D341Med (cell line): Measurements from ENCODE around the gene ASCC3.

Experiments
- DNase-seq: peaks from one replicate; pipeline ENCODE4 v3.0.0; 2012; ENCODE audit warnings: low spot score

The ASCC3 gene

GRCh38 chr6:100575921-100576320 lies 305.2 kb downstream of the ASCC3 start:
- DNase-seq = peak; percentile 52

- peak; percentile 72 for DNase-seq
Observed at GRCh38 chr6:100574836-100575235, 306.3 kb downstream of the ASCC3 start.

- DNase-seq = no peak
Observed at GRCh38 chr6:100573166-100573565, 308.0 kb downstream of the ASCC3 start.

GRCh38 chr6:100568255-100568654 lies 312.9 kb downstream of the ASCC3 start:
- no peak for DNase-seq

GRCh38 chr6:100566563-100566962 lies 314.6 kb downstream of the ASCC3 start:
- DNase-seq = no peak

GRCh38 chr6:100565439-100566104 lies 315.6 kb downstream of the ASCC3 start:
- DNase-seq = peak; percentile 9

- no peak for DNase-seq
Observed at GRCh38 chr6:100559859-100560258, 321.3 kb downstream of the ASCC3 start.

- DNase-seq = no peak
Observed at GRCh38 chr6:100554228-100554627, 326.9 kb downstream of the ASCC3 start.

- no peak for DNase-seq
Observed at GRCh38 chr6:100553243-100553642, 327.9 kb downstream of the ASCC3 start.

GRCh38 chr6:100549406-100550167 lies 331.5 kb downstream of the ASCC3 start:
- no peak for DNase-seq

GRCh38 chr6:100538086-100538485 lies 343.0 kb downstream of the ASCC3 start:
- no peak for DNase-seq

- DNase-seq = no peak
Observed at GRCh38 chr6:100518588-100518987, 362.5 kb downstream of the ASCC3 start.

GRCh38 chr6:100517633-100518032 lies 363.5 kb downstream of the ASCC3 start:
- no peak for DNase-seq

GRCh38 chr6:100517106-100517505 lies 364.0 kb downstream of the ASCC3 start:
- DNase-seq = no peak

- no peak for DNase-seq
Observed at GRCh38 chr6:100514660-100515059, 366.5 kb downstream of the ASCC3 start.

- DNase-seq = no peak
Observed at GRCh38 chr6:100512203-100512862, 368.8 kb downstream of the ASCC3 start.

GRCh38 chr6:100509101-100509500 lies 372.0 kb downstream of the ASCC3 start:
- DNase-seq = no peak

- no peak for DNase-seq
Observed at GRCh38 chr6:100506651-100507050, 374.5 kb downstream of the ASCC3 start.

GRCh38 chr6:100504786-100505737 lies 376.1 kb downstream of the ASCC3 start:
- no peak for DNase-seq

GRCh38 chr6:100503043-100503705 lies 378.0 kb downstream of the ASCC3 start:
- no peak for DNase-seq

- DNase-seq = no peak
Observed at GRCh38 chr6:100493206-100493888, 387.8 kb downstream of the ASCC3 start.
